Stimulated activated CD8-positive, alpha-beta memory T cell treated with anti-CD3 and anti-CD28 coated beads, Interleukin-12 subunit alpha, Interleukin-12 subunit beta, amount 100 ng/mL, for 4 hours (primary cell): ENCODE data around the gene FMNL1.

ENCODE experiments used
- DNase-seq: peaks from one replicate; pipeline ENCODE4 v3.0.0-alpha.2; 2020; ENCODE audit warnings: low read depth

Gene FMNL1

GRCh38 chr17:45282683-45283644 is 61.3 kb downstream of the FMNL1 start:
- no peak for DNase-seq

- DNase-seq = no peak
Measured at GRCh38 chr17:45283711-45284110, 62.0 kb downstream of the FMNL1 start.

- DNase-seq = no peak
Measured at GRCh38 chr17:45284176-45285140, 62.8 kb downstream of the FMNL1 start.

- DNase-seq = no peak
Measured at GRCh38 chr17:45286286-45286685, 64.6 kb downstream of the FMNL1 start.

DNA sequence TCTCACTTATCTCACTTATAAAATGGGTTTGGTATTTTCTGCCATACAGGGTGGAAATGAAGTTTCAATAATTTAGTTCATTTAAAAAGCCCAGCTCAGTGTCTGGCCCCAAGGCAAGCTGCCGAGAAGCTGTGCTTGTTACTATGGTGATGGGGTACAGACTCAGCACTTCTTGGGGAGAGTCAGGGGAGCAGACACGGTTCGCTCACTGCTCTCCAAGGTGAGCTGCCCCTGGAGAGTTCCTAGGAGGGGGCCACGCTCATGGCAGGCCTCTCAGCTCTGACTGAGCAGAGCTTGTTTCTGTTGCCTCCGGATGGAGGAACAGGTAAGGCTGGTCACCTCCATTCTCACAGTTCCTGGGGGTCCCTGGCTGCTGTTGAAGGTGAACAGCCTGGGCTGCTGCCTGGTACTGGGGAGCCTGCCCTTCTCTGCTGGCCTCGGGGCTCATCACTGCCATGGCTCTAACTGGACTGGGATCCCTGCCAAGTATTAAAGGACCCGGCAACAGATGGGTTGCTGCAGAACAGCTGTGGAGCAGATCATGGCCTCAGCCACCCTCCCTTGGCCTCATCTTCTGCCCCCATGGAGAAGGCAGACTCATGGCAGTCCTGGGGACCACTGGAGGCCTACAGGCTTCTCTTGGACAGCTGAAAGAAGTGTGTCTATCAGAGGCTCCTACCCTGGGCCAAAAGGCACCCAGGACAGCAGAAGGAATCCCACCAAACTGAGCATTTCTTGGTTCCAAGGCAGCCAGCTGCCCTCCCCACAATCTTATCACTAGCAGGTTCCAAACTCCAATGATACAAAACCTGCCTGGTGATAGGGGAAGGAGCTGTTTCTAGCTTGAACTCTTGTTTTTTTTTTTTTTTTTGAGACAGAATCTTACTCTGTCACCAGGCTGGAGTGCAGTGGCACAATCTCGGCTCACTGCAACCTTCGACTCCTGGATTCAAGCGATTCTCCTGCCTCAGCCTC is 66.1 kb downstream of the FMNL1 start:
- DNase-seq = no peak

GRCh38 chr17:45288825-45289224 is 67.1 kb downstream of the FMNL1 start:
- DNase-seq = no peak

GRCh38 chr17:45289301-45290268 is 67.9 kb downstream of the FMNL1 start:
- DNase-seq = no peak

DNA sequence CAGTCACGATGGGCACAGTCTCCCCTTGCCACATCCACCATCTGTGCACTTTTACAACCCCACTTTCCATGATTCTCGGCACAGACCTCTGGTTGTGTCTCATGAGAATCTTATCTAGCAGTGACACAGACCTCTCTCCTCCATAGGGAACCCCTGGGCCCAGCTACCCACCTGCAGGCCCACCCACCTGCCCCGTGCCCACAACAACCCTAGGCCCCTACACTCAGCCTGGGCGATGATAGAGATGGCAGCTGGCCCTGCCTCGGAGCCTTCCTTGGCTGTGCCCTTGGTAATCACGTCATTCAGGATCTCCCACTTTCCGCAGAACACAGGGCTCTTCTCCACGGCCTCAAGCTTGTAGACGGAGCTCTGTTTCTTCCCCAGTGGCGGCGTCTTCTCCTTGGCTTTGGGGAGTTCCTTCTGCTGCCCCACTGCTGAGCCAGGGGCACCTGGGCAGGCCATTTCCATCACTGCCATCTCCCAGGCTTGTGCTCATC is 68.6 kb downstream of the FMNL1 start:
- no peak for DNase-seq

DNA sequence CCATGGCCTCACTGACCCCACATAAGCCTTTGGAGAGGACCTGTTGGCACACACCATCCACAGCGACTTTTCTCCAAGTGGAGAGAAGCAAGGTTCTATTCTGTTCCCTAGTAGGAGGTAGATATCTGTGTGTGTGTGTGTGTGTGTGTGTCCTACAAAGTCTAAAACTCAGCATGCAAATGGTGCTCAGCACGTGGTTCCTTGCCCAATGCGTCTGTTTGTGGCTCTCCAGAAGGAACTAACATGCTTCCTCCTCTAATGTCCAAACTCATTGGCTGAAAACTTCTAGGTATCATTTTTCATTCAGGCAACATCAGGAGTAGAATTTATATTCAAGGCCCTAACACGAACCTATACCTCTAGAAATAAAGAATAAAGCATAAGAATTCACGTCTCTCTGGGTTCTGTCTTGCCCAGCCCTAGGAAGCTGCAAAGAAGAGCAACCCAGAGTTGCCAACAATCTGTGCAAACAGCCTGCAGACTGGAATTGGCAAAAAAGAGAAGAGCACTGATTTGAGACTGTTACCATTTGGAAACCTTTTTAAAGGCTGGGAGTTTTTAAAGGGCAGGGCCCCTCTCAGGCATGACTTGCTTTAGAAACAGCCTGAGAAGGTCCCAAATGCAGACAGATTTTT is 69.6 kb downstream of the FMNL1 start:
- DNase-seq = no peak

DNA sequence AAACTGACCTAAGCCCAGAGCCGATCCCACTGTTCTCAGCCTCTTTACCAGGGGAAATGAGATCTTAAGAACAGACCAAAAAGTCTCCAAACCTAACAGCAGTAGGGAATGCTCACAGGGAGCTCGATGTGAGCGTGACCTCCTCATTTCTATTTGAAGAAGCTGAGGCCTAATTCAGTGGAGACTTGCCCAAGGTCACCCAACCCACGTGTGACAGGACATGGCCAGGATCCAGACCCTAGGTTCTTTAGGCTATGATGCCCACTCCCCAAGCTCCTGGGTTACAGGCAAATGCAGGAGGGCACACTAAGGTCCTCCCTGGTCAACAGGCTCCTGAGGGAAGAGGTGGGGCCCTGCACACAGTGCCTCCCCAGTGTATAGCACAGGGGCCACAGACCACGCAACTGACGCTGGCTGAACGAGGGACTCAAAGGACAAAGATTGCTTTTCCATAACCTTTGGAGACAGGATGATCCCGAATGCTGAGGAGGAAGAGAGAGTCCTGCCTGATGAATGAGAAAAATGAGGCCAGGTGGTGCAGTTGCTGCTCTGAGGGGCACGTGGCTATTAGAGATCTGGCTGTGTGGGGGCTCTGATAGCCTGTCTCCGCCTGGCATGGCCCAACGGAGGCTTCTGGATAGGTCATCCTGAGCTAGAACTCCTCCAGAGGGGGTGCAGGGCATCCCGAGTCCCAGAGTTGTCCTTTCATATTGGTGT is 71.2 kb downstream of the FMNL1 start:
- DNase-seq = no peak

GRCh38 chr17:45293413-45294211 is 71.9 kb downstream of the FMNL1 start:
- DNase-seq = no peak

DNA sequence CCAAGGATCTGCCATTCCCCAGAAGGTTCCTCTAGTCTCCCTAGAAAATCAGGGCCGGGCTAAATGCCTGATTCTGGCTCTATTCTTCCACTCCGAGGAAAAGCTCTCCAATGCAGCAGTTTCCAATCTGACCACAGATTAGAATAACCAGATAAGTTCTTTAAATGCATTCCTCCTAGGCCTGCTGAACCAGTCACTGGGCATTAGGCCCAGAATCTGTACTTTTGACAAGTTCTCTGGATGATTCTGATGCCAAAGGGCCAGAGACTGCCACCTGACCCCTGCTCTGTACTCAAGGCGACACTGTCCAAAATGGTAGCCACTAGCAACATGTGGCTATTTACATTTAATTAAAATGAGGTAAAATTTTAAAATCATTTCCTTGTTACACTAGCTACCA is 72.8 kb downstream of the FMNL1 start:
- DNase-seq = no peak

DNA sequence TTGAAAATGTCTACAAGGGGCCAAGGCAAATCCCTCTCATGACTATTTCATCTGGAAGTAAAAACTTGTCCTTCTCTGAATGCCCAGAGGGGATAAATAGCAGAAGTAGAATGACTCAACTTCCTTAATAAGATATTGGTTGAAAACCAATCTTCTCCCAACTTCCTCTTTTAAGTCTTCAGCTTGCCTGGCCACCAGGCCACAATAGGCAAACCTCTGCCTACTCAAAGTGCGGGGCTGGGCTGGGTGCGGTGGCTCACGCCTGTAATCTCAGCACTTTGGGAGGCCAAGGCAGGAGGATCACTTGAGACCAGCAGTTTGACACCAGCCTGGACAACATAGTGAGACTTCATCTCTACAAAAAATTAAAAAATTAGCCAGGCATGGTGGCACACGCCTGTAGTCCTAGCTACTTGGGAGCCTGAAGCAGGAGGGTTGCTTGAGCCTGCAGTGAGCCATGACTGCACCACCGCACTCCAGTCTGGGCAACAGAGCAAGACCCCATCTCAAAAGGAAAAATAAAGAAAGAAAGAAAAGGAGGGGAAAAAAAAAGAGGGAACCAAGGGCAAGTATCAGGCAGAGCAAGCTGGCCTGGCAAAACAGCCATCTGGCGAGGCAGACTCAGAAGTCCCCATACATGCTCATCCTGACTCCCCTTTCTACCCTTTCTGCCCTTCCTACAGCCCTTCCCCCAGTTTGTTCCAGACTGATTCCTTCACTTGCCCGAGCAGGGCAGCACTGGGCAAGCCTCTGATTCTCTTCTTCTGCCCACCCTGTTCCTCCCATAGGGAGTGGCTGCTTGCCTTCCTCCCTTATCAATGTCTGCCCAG is 74.5 kb downstream of the FMNL1 start:
- no peak for DNase-seq

GRCh38 chr17:45296833-45297124 is 75.1 kb downstream of the FMNL1 start:
- DNase-seq = no peak
